SK-N-SH treated with all-trans-retinoic acid at 6 μM for 48 hours (cell line): ENCODE measurements around the gene GPR18.

Experiments used
- ATAC-seq: fragments of 200-7000 bp; cut with Tn5 transposase; 3 replicates; pipeline ENCODE4 v1.9.1; 2020; ENCODE audit warnings: mild to moderate bottlenecking, moderate library complexity
- ARNTL ChIP-seq: fragments of 450-650 bp; formaldehyde crosslinking; IDR thresholded peaks from 2 replicates; pipeline ENCODE4 v1.5.0; 2020; ENCODE audit warnings: low read depth, mild to moderate bottlenecking, moderate library complexity, borderline replicate concordance
- BACH2 ChIP-seq: fragments of 250-450 bp; sonication (Bioruptor Pico); IDR thresholded peaks from 2 replicates; pipeline ENCODE4 v1.9.0; 2021; ENCODE audit warnings: mild to moderate bottlenecking, borderline replicate concordance
- CSDC2 ChIP-seq: fragments of 250-450 bp; sonication (Bioruptor Pico); IDR thresholded peaks from 2 replicates; pipeline ENCODE4 v1.5.0; 2020; ENCODE audit warnings: mild to moderate bottlenecking, moderate library complexity
- ESRRG ChIP-seq: fragments of 250-450 bp; sonication (Bioruptor Pico); IDR thresholded peaks from 2 replicates; pipeline ENCODE4 v1.6.1; 2021; ENCODE audit warnings: mild to moderate bottlenecking
- GLIS3 ChIP-seq: fragments of 250-450 bp; sonication (Bioruptor Pico); IDR thresholded peaks from 2 replicates; pipeline ENCODE4 v1.5.0; 2020; ENCODE audit warnings: mild to moderate bottlenecking, moderate library complexity
- POU6F1 ChIP-seq: fragments of 250-450 bp; sonication (Bioruptor Pico); IDR thresholded peaks from 2 replicates; pipeline ENCODE4 v1.8.0; 2021; ENCODE audit warnings: low read depth, mild to moderate bottlenecking, moderate library complexity, borderline replicate concordance
- RARB ChIP-seq: fragments of 250-450 bp; sonication (Bioruptor Pico); IDR thresholded peaks from 2 replicates; pipeline ENCODE4 v1.8.0; 2021; ENCODE audit warnings: mild to moderate bottlenecking, moderate library complexity
- SNAI2 ChIP-seq: fragments of 250-450 bp; sonication (Bioruptor Pico); IDR thresholded peaks from 2 replicates; pipeline ENCODE4 v1.5.0; 2020; ENCODE audit warnings: mild to moderate bottlenecking, moderate library complexity
- TCF4 ChIP-seq: fragments of 250-450 bp; sonication (Bioruptor Pico); IDR thresholded peaks from 2 replicates; pipeline ENCODE4 v1.8.0; 2021; ENCODE audit warnings: mild to moderate bottlenecking, moderate library complexity, borderline replicate concordance
- TOX ChIP-seq: fragments of 250-450 bp; sonication (Bioruptor Pico); IDR thresholded peaks from 2 replicates; pipeline ENCODE4 v1.8.0; 2021; ENCODE audit warnings: mild to moderate bottlenecking, moderate library complexity, borderline replicate concordance
- TSHZ2 ChIP-seq: fragments of 250-450 bp; sonication (Bioruptor Pico); IDR thresholded peaks from 2 replicates; pipeline ENCODE4 v1.5.0; 2020; ENCODE audit warnings: mild to moderate bottlenecking, moderate library complexity
- ZC3H10 ChIP-seq: fragments of 250-450 bp; sonication (Bioruptor Pico); IDR thresholded peaks from 2 replicates; pipeline ENCODE4 v1.5.1; 2021; ENCODE audit warnings: mild to moderate bottlenecking, moderate library complexity
- ZFP30 ChIP-seq: fragments of 450-650 bp; formaldehyde crosslinking; IDR thresholded peaks from 2 replicates; pipeline ENCODE4 v1.5.0; 2022; ENCODE audit warnings: mild to moderate bottlenecking, moderate library complexity
- ZNF565 ChIP-seq: fragments of 450-650 bp; formaldehyde crosslinking; conservative IDR thresholded peaks from 2 replicates; pipeline ENCODE4 v1.5.0; 2020; ENCODE audit warnings: low read depth, mild to moderate bottlenecking, moderate library complexity
- ZNF70 ChIP-seq: fragments of 450-650 bp; formaldehyde crosslinking; IDR thresholded peaks from 2 replicates; pipeline ENCODE4 v1.5.0; 2020; ENCODE audit warnings: mild to moderate bottlenecking, moderate library complexity
- TF ChIP-seq, protein P1 (sequence below): fragments of 250-450 bp; sonication (Bioruptor Pico); IDR thresholded peaks from 2 replicates; pipeline ENCODE4 v1.8.0; 2020; ENCODE audit warnings: mild to moderate bottlenecking, moderate library complexity, borderline replicate concordance
- TF ChIP-seq, protein P2 (sequence below): fragments of 250-450 bp; sonication (Bioruptor Pico); IDR thresholded peaks from 2 replicates; pipeline ENCODE4 v1.5.1; 2020; ENCODE audit warnings: low read depth, mild to moderate bottlenecking, moderate library complexity
- TF ChIP-seq, protein P3 (sequence below): fragments of 250-450 bp; sonication (Bioruptor Pico); IDR thresholded peaks from 2 replicates; pipeline ENCODE4 v1.5.1; 2021; ENCODE audit warnings: mild to moderate bottlenecking, moderate library complexity

Gene GPR18

GRCh38 chr13:99299920-99300341 is 41.8 kb upstream of the GPR18 start:
- no peak for TF ChIP-seq GLIS3 (CRISPR knock-in tag)
- TF ChIP-seq, protein P1, sequence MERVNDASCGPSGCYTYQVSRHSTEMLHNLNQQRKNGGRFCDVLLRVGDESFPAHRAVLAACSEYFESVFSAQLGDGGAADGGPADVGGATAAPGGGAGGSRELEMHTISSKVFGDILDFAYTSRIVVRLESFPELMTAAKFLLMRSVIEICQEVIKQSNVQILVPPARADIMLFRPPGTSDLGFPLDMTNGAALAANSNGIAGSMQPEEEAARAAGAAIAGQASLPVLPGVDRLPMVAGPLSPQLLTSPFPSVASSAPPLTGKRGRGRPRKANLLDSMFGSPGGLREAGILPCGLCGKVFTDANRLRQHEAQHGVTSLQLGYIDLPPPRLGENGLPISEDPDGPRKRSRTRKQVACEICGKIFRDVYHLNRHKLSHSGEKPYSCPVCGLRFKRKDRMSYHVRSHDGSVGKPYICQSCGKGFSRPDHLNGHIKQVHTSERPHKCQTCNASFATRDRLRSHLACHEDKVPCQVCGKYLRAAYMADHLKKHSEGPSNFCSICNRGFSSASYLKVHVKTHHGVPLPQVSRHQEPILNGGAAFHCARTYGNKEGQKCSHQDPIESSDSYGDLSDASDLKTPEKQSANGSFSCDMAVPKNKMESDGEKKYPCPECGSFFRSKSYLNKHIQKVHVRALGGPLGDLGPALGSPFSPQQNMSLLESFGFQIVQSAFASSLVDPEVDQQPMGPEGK: no peak
- no peak for TF ChIP-seq TCF4 (CRISPR knock-in tag)
- TF ChIP-seq SNAI2 (CRISPR knock-in tag): no peak
- no peak for TF ChIP-seq TSHZ2 (CRISPR knock-in tag)
- no peak for TF ChIP-seq RARB (CRISPR knock-in tag)
- ATAC-seq: no peak

DNA sequence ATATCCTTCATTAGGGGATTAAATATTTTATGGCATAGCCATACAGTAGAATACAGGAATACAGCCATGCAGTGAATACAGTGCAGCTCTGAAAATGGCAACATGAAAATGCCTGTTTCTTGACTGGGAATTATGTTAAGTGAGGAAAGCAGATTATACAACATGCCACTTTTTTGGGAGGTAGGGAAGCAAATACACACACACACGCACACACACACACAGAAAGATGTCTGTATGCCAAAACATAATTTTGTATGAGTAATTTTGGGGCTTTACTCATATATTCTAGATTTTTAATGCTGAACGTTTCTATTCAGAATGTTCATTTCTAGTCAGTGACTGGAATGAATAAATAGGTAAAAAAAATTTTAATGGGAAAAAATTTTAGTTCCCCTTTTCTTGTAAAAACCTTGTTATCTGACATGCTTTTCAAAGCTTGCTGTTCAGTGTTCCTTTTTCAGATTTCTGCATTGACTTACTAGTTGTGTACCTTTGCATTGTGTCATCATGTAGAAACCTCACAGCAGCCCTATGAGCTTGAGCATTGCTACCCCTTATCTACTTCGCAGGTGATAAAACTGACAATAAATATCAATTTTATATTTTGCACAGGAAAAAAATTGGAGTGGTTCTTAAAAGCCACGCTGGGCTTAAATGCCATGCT is 41.2 kb upstream of the GPR18 start:
- ATAC-seq: no peak
- no peak for TF ChIP-seq ZNF70
- TF ChIP-seq ZNF565 (CRISPR knock-in tag): no peak
- no peak for TF ChIP-seq TCF4 (CRISPR knock-in tag)
- TF ChIP-seq BACH2 (CRISPR knock-in tag): no peak

DNA sequence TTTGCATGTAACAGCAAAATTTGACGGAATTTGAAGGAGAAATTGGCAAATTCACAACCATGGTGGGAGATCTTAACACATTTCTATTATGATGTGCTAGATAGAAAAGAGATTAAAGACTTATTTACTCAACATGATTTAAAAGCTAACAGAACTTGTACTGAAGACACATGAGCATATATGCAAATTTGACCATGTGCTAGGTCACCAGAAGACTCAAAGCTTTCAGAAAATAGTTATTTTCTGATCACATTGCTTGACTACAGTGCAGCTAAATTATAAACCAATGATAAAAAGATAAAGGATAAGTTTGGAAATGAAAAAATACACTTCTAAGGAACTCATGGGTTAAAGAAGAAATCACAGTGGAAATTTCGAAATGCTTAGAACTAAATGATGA is 39.9 kb upstream of the GPR18 start:
- TF ChIP-seq GLIS3 (CRISPR knock-in tag) (no peak), CSDC2 (CRISPR knock-in tag) (no peak), SNAI2 (CRISPR knock-in tag) (no peak)
- ATAC-seq: no peak

- ATAC-seq: peak; percentile 61
These were observed 39.2 kb upstream of the GPR18 start for GRCh38 chr13:99297331-99297730.

More at GRCh38 chr13:99297331-99297730, 39.2 kb upstream of the GPR18 start:
- TF ChIP-seq ARNTL (CRISPR knock-in tag): no peak
- no peak for TF ChIP-seq ZNF70
- TF ChIP-seq, protein P2, sequence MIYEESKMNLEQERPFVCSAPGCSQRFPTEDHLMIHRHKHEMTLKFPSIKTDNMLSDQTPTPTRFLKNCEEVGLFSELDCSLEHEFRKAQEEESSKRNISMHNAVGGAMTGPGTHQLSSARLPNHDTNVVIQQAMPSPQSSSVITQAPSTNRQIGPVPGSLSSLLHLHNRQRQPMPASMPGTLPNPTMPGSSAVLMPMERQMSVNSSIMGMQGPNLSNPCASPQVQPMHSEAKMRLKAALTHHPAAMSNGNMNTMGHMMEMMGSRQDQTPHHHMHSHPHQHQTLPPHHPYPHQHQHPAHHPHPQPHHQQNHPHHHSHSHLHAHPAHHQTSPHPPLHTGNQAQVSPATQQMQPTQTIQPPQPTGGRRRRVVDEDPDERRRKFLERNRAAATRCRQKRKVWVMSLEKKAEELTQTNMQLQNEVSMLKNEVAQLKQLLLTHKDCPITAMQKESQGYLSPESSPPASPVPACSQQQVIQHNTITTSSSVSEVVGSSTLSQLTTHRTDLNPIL (CRISPR knock-in tag): no peak
- TF ChIP-seq CSDC2 (CRISPR knock-in tag): no peak
- TF ChIP-seq TCF4 (CRISPR knock-in tag): no peak
- TF ChIP-seq, protein P3, sequence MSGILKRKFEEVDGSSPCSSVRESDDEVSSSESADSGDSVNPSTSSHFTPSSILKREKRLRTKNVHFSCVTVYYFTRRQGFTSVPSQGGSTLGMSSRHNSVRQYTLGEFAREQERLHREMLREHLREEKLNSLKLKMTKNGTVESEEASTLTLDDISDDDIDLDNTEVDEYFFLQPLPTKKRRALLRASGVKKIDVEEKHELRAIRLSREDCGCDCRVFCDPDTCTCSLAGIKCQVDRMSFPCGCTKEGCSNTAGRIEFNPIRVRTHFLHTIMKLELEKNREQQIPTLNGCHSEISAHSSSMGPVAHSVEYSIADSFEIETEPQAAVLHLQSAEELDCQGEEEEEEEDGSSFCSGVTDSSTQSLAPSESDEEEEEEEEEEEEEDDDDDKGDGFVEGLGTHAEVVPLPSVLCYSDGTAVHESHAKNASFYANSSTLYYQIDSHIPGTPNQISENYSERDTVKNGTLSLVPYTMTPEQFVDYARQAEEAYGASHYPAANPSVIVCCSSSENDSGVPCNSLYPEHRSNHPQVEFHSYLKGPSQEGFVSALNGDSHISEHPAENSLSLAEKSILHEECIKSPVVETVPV (CRISPR knock-in tag): no peak
- no peak for TF ChIP-seq POU6F1 (CRISPR knock-in tag)
- no peak for TF ChIP-seq ZNF565 (CRISPR knock-in tag)
- TF ChIP-seq, protein P1: no peak
- no peak for TF ChIP-seq ZFP30 (CRISPR knock-in tag)
- TF ChIP-seq TOX (CRISPR knock-in tag): no peak
- no peak for TF ChIP-seq ESRRG
- TF ChIP-seq SNAI2 (CRISPR knock-in tag): no peak
- TF ChIP-seq ZC3H10 (CRISPR knock-in tag): no peak
